HEK293 (cell line): ENCODE results near the gene EPDR1.

Experiments used
- CTCF ChIP-seq: fragments of 450-650 bp; formaldehyde crosslinking; IDR thresholded peaks from 2 replicates; pipeline ENCODE4 v1.5.1; 2016; ENCODE audit warnings: missing biosample characterization, missing genetic modification characterization
- RBAK ChIP-seq: fragments of 450-650 bp; formaldehyde crosslinking; IDR thresholded peaks from 2 replicates; pipeline ENCODE4 v1.5.1; 2016; ENCODE audit warnings: missing biosample characterization, missing genetic modification characterization
- REST ChIP-seq: fragments of 450-650 bp; formaldehyde crosslinking; IDR thresholded peaks from 2 replicates; pipeline ENCODE4 v1.5.1; 2016; ENCODE audit warnings: missing biosample characterization, missing genetic modification characterization
- ZBTB26 ChIP-seq: fragments of 450-650 bp; formaldehyde crosslinking; optimal IDR thresholded peaks from 2 replicates; pipeline ENCODE3; 2016; ENCODE audit warnings: missing biosample characterization, mild to moderate bottlenecking, missing genetic modification characterization

GRCh38 chr7:37901890-37902524 is 18.4 kb upstream of the EPDR1 start:
- TF ChIP-seq CTCF (tag by site-specific recombination) (no peak), RBAK (no peak), ZBTB26 (no peak), REST (tag by site-specific recombination) (no peak)
